Occipital lobe (tissue), 2 donors: ENCODE measurements around the gene PLXDC1. TPM values are rescaled to one million over a fixed set of nuclear protein-coding genes. Genes with fewer than 3 reads are reported as not detected.

ENCODE experiments used
- DNase-seq: peaks from one replicate; lab custom pipeline; 2025; lab: John Stamatoyannopoulos, UW
- total RNA-seq: library from RNA; depleted of rRNA; stranded (reverse); fragments of >200 nt; gene quantifications from one replicate; pipeline ENCODE4 v1.2.3, GENCODE V29; 2014

The PLXDC1 gene
- total RNA-seq = 9.4 TPM

- no peak for DNase-seq
Observed at GRCh38 chr17:39151150-39151942, at the start of gene PLXDC1. TSS of gene PLXDC1 (minus strand) at chr17:39151637. CDS start at chr17:39151437, 200 bp downstream.

- DNase-seq = no peak
Observed at GRCh38 chr17:39200957-39201510, 49.6 kb upstream of the PLXDC1 start.

GRCh38 chr17:39200070-39200879, 48.8 kb upstream of the PLXDC1 start, which contains the start of gene RPL19:
TSS of gene RPL19 (plus strand) at chr17:39200283. CDS start at chr17:39200345, 62 bp downstream.
- DNase-seq = peak; percentile 71

- peak; percentile 74 for DNase-seq
Observed at GRCh38 chr17:39199820-39200069, 48.3 kb upstream of the PLXDC1 start.

GRCh38 chr17:39198186-39198566, 46.7 kb upstream of the PLXDC1 start:
- no peak for DNase-seq

GRCh38 chr17:39197380-39198185, 46.1 kb upstream of the PLXDC1 start, which contains the start of gene CACNB1:
TSS of gene CACNB1 (minus strand) at chr17:39197669. CDS start at chr17:39197495, 174 bp downstream.
- peak; percentile 59 for DNase-seq

GRCh38 chr17:39196808-39197291, 45.4 kb upstream of the PLXDC1 start:
- no peak for DNase-seq

GRCh38 chr17:39196241-39196807, 44.9 kb upstream of the PLXDC1 start:
- no peak for DNase-seq

GRCh38 chr17:39195568-39196160, 44.2 kb upstream of the PLXDC1 start:
- no peak for DNase-seq

GRCh38 chr17:39194985-39195524, 43.6 kb upstream of the PLXDC1 start:
- DNase-seq = no peak

GRCh38 chr17:39194089-39194984, 42.9 kb upstream of the PLXDC1 start:
- peak; percentile 78 for DNase-seq

GRCh38 chr17:39193346-39193745, 41.9 kb upstream of the PLXDC1 start:
- DNase-seq = no peak

GRCh38 chr17:39192901-39193300, 41.5 kb upstream of the PLXDC1 start:
- no peak for DNase-seq

GRCh38 chr17:39191750-39192510, 40.5 kb upstream of the PLXDC1 start:
- no peak for DNase-seq

- DNase-seq = no peak
Observed at GRCh38 chr17:39187152-39187830, 35.9 kb upstream of the PLXDC1 start.

- DNase-seq = no peak
Observed at GRCh38 chr17:39186481-39187002, 35.1 kb upstream of the PLXDC1 start.

- no peak for DNase-seq
Observed at GRCh38 chr17:39183720-39184119, 32.3 kb upstream of the PLXDC1 start.

GRCh38 chr17:39183045-39183444, 31.6 kb upstream of the PLXDC1 start:
- no peak for DNase-seq
